ENCODE measurements around the gene POU3F1.

The POU3F1 gene

DNA sequence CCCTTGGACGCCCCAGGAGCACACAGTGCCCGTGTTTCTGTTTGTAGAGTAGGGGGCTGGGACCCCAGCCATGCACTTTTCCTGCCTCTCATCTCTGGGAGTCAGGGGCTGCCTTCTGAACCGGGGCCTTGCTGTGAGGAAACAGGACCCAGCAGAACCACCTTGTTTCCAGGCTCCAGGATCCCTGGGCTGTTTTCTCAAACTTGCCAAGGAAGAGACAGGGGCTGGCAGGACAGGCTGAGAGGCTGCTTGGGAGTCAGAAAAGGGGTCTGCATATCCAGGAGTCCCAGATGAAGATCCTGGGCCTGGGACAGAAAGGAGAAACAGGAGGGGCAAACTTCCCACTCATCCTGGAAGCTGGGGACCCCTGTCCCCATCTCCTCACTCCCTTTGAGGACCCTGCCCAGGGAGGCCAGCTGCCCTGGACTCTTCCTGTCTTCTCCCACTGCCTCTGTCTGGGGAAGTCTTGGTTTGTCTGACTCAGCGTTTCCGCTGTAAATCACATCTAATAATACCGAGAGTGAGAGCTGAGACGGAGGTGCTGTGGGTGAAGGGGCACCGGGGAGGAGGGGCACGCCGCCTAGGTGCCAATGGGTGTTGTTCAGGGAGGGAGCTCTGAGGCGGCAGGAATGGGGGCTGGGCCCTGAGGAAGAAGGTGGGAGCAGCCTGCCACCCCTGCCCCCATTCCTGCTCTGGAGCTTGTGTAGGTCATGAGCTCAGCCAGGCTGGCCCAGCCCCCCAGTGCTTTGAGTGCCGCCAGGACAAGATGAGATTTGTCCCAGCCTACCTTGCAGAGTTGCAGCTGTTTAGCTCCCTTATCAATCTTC is 16.7 kb downstream of the POU3F1 start:
- in situ Hi-C loops (cut with HindIII; ENCODE audit: low sequenced_read_pairs) = no loop called here
- TF ChIP-seq, protein P1, sequence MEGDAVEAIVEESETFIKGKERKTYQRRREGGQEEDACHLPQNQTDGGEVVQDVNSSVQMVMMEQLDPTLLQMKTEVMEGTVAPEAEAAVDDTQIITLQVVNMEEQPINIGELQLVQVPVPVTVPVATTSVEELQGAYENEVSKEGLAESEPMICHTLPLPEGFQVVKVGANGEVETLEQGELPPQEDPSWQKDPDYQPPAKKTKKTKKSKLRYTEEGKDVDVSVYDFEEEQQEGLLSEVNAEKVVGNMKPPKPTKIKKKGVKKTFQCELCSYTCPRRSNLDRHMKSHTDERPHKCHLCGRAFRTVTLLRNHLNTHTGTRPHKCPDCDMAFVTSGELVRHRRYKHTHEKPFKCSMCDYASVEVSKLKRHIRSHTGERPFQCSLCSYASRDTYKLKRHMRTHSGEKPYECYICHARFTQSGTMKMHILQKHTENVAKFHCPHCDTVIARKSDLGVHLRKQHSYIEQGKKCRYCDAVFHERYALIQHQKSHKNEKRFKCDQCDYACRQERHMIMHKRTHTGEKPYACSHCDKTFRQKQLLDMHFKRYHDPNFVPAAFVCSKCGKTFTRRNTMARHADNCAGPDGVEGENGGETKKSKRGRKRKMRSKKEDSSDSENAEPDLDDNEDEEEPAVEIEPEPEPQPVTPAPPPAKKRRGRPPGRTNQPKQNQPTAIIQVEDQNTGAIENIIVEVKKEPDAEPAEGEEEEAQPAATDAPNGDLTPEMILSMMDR (IDR thresholded peaks at IDR 0.05; ENCODE audit: low read depth, low read length, missing control alignments) = no peak
- no peak for DNase-seq (ENCODE audit: low read depth)
- no peak overlapping the region for H3K4me3 ChIP-seq (ENCODE audit: low read depth, low read length)

- no peak overlapping the region for H3K4me3 ChIP-seq (ENCODE audit: low read depth, low read length)
- TF ChIP-seq, protein P1 (IDR thresholded peaks at IDR 0.05; ENCODE audit: low read depth, low read length, missing control alignments) = peak; percentile 18
- in situ Hi-C loops (cut with HindIII; ENCODE audit: low sequenced_read_pairs) = no loop called here
- no peak for DNase-seq (ENCODE audit: low read depth)
Observed at GRCh38 chr1:38029081-38029681, 17.4 kb downstream of the POU3F1 start.

DNA sequence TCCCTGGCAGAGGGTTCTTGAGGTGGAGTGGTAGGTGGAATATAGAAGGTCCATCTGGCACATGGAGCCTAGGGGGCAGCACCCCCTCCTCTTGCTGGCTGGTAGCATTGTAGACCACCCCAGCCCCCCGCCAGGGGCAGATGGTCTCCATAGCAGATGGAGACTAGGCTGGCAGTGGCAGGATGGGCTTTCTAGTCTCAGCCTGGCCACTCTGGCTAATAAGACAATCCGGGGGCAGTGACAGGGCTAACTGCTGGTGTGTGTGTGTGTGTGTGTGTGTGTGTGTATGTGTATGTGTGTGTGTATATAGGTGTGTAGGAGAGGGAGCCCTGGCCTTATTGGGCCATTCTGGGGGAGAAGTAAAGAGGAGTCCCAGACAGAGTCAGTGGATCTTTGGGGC is 17.9 kb downstream of the POU3F1 start:
- TF ChIP-seq, protein P1 (IDR thresholded peaks at IDR 0.05; ENCODE audit: low read depth, low read length, missing control alignments) = no peak
- in situ Hi-C loops (cut with HindIII; ENCODE audit: low sequenced_read_pairs) = no loop called here
- no peak overlapping the region for H3K4me3 ChIP-seq (ENCODE audit: low read depth, low read length)
- no peak for DNase-seq (ENCODE audit: low read depth)

- TF ChIP-seq, protein P1 (IDR thresholded peaks at IDR 0.05; ENCODE audit: low read depth, low read length, missing control alignments) = no peak
- DNase-seq (ENCODE audit: low read depth) = no peak
- H3K4me3 ChIP-seq (ENCODE audit: low read depth, low read length) = no peak overlapping the region
- in situ Hi-C loops (cut with HindIII; ENCODE audit: low sequenced_read_pairs) = no loop called here
Observed at GRCh38 chr1:38028105-38028591, 18.4 kb downstream of the POU3F1 start.

DNA sequence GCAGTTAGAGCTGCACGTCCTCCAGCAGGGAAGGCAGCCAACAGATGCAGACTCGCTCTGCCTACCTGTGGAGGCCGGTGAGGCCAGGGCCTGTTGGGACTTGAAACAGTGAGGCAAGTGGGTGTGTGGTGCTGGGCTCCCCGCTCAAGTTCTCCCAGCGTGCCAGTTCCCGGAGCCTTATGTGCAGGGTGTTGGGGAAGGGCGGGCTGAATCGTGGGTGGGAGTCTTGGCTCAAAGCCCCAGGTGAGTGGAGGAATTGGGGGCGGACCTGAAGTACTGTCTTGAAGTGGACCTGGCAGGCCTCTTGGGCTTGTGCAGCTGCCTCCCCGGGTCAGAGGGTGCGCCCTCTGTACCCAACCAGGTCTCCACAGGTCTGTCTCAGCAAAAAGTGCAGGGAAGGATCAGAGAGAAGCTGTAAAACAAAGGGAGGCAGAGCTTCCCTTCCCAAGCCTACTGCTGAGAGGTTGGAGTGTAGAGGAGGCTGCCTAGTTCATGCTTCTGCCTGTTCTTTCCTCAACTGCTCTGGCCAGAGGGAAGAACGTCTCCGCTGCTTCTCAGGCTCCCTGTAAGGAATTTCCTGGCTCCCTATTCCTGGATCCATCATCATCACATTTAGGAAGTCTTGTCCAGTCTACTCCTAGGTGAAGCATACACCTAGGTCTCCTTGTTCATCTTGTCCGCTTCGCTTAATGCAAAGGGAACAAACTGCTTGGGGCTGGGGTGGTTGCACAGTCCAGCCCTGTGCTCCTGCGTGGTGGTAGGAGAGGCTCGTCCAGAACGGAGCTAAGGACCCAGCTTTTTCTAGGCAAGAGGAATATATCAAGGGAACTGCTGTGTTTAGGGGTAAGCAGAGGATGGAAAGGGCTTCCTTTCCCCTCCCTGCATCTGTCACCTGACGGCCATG is 19.1 kb downstream of the POU3F1 start:
- TF ChIP-seq, protein P1 (IDR thresholded peaks at IDR 0.05; ENCODE audit: low read depth, low read length, missing control alignments) = no peak
- H3K4me3 ChIP-seq (ENCODE audit: low read depth, low read length) = no peak overlapping the region
- in situ Hi-C loops (cut with HindIII; ENCODE audit: low sequenced_read_pairs) = no loop called here
- DNase-seq (ENCODE audit: low read depth) = no peak

GRCh38 chr1:38026592-38027200 is 19.9 kb downstream of the POU3F1 start:
- no peak for DNase-seq (ENCODE audit: low read depth)
- no peak overlapping the region for H3K4me3 ChIP-seq (ENCODE audit: low read depth, low read length)
- in situ Hi-C loops (cut with HindIII; ENCODE audit: low sequenced_read_pairs) = no loop called here
- TF ChIP-seq, protein P1 (IDR thresholded peaks at IDR 0.05; ENCODE audit: low read depth, low read length, missing control alignments) = peak; percentile 81
